ENCODE results near the gene FLT3.
A peak's percentile ranks its signal among the peaks of the same experiment; 100 is the strongest.

Gene FLT3

DNA sequence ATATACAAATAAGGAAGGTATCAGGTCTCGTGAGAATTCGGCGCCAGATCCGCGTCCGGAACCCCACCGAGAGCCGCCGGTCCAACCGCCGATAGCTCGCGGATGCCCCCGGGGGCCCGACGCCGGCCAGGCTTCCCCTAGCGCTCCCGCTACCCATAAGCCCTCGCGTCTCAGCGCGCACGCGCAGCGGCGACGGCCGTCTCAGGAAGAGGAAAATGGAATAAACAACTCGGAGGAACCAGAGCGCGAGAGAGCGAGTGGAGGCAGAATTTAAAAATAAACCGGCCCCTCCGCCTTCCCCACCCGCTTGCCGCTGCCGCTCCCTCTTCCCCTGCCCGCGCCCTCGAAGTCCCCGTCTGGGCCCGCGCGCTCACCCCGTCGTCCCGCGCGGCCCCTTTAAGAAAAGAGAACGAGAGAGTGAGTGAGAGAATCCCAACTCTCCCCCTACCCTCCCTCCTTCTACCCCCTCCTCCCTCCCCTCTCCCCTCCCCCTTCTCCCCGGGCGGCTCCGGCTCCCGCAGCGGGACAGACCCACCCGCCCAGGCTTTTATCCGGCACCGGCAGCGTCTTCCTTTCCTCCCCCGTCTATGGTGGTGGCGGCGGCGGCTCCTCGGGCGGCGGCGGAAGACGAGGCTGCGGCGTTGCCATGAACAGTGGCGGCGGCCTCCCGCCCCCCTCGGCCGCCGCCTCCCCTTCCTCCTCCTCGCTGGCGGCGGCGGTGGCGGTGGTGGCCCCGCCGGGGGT, 37.8 kb upstream of the FLT3 start, which contains the start of gene PAN3:
Gene PAN3 (plus strand): TSS at position 534 of the 744 bp plus-strand sequence. CDS start 113 bp downstream, at position 647.
- DNase-seq (ENCODE audit: low read depth), result peak; percentile 77
- H3K4me3 ChIP-seq (ENCODE audit: low read depth, low read length), result peak within 1 kb of the TSS; percentile 80
- TF ChIP-seq, protein P1, sequence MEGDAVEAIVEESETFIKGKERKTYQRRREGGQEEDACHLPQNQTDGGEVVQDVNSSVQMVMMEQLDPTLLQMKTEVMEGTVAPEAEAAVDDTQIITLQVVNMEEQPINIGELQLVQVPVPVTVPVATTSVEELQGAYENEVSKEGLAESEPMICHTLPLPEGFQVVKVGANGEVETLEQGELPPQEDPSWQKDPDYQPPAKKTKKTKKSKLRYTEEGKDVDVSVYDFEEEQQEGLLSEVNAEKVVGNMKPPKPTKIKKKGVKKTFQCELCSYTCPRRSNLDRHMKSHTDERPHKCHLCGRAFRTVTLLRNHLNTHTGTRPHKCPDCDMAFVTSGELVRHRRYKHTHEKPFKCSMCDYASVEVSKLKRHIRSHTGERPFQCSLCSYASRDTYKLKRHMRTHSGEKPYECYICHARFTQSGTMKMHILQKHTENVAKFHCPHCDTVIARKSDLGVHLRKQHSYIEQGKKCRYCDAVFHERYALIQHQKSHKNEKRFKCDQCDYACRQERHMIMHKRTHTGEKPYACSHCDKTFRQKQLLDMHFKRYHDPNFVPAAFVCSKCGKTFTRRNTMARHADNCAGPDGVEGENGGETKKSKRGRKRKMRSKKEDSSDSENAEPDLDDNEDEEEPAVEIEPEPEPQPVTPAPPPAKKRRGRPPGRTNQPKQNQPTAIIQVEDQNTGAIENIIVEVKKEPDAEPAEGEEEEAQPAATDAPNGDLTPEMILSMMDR (IDR thresholded peaks at IDR 0.05; ENCODE audit: low read depth, low read length, missing control alignments), result peak; percentile 7

DNA sequence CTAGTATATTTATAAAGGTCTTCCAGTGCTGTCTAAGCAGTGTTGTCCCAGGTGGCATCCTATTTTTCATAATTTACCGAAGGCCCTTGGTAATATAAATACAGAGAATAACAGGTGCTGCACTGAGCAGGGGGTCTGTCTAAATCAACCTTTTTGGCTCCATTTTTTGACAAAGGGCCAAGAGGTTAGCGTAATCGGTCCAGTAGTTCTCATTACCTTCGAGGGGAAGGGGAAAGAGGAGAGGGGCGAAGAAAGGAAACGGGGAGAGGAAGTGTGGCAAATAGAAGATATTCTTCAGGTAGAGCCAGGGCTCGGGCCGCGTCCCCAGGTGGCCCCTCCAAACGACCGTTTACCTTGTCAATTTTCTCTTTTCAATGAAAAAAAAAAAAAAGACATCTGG, 37.2 kb upstream of the FLT3 start:
- TF ChIP-seq, protein P1 (IDR thresholded peaks at IDR 0.05; ENCODE audit: low read depth, low read length, missing control alignments), result no peak
- peak overlapping the region; percentile 80 for H3K4me3 ChIP-seq (ENCODE audit: low read depth, low read length)
- DNase-seq (ENCODE audit: low read depth), result no peak

DNA sequence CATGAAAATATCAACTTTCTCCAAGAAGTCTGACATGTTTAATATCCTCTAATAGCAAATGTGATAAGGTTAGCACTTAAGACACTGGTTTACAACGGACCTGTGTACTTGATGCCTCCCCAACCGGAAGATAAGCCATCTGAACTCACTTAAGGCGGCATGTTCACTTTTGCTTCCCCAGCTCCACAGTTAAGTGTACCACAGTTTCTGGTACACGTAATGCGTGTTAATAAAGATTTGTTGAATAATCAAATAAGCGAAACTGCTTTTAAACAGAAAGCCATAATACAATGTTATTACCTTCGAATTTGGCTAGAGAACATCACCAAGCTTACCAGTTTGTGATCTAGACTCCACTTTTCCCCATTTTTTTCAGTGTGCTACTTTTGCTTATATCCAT, 36.5 kb upstream of the FLT3 start:
- H3K4me3 ChIP-seq (ENCODE audit: low read depth, low read length), result peak overlapping the region; percentile 80
- DNase-seq (ENCODE audit: low read depth), result no peak

DNA sequence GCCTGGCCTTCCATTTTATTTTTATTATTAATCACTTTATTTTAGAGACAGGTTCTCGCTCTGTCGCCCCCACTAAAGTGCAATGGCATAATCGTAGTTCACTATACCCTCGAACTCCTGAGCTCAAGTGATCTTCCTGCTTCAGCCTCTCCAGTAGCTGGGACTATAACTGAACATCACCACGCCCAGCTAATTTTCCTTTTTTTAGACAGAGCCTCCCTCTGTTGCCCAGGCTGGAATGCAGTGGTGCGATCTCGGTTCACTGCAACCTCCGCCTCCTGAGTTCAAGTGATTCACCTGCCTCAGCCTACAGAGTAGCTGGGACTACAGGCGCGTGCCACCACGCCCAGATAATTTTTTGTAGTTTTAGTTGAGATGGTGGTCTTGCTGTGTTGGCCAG, 31.3 kb upstream of the FLT3 start:
- H3K4me3 ChIP-seq (ENCODE audit: low read depth, low read length), result no peak overlapping the region
- TF ChIP-seq, protein P1 (IDR thresholded peaks at IDR 0.05; ENCODE audit: low read depth, low read length, missing control alignments), result no peak
- DNase-seq (ENCODE audit: low read depth), result no peak

More for the DNA sequence above, 36.5 kb upstream of the FLT3 start:
- TF ChIP-seq, protein P1 (IDR thresholded peaks at IDR 0.05; ENCODE audit: low read depth, low read length, missing control alignments), result no peak

DNA sequence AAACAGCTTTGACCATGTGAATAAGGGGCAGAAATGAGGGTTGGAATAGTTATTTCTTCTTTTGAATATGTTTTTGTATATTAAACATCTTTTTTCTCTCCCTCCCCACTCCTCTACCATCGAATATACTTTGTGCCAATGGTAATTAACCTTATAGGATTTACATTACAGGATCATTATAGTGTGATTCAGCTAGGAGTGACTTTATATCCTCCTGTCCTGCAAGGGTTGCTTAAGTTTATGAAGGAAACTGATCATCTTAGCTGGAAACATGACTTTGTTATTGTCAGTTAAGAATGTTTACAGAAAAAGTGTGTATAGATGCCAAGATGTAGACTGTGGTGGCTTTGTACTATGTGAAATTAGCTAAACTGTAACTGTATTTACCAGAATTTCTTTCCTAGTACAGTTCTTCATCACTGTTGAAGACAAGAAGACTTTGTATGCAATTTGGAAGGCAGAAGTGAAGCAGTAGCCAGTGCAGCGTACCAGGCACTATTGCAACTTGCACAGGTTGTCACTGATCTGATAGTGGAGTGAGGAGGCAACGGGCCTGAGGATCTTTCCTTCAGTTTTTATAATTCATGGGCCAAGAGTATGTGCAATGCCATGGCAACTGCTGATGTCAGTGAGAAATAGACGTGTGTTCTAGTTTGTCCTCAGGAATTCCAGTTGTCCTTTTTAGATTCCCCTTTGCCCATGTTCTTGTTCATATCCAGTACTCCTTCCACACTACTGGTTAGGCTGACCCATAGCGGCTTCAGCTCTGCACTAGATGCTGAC, 29.7 kb upstream of the FLT3 start:
- DNase-seq (ENCODE audit: low read depth), result no peak
- TF ChIP-seq, protein P1 (IDR thresholded peaks at IDR 0.05; ENCODE audit: low read depth, low read length, missing control alignments), result no peak

DNA sequence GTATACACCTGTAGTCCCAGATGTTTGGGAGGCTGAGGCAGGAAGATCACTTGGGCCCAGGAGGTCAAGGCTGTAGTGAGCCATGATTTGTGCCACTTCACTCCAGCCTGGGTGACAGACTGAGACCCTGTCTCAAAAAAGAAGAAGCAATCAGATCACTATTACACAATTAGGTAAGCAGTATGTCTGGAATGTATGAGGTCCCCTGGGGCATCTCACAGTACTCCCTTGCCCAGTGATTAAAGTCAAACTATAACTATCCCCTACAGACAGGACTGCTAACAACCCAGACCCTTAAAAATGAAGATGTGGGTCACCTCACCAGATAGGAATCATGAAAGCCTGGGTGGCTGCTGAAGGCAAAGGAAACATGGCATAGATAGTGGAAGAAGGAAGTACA, 28.6 kb upstream of the FLT3 start:
- no peak overlapping the region for H3K4me3 ChIP-seq (ENCODE audit: low read depth, low read length)
- TF ChIP-seq, protein P1 (IDR thresholded peaks at IDR 0.05; ENCODE audit: low read depth, low read length, missing control alignments), result no peak
- no peak for DNase-seq (ENCODE audit: low read depth)

More for the DNA sequence above, 29.7 kb upstream of the FLT3 start:
- H3K4me3 ChIP-seq (ENCODE audit: low read depth, low read length), result no peak overlapping the region
